Fibroblast of skin of right biceps (primary cell): ENCODE measurements around the gene VPS41.
"Not testable (repeated sequence)": the region's sequence is repeated elsewhere in the genome, so short reads cannot be mapped to it uniquely, and the experiment has no call there.

ENCODE experiments used
- DNase-seq: peaks from one replicate; pipeline ENCODE4 v3.0.0-alpha.2; 2013

VPS41 gene

GRCh38 chr7:38854947-38855346 is 54.0 kb downstream of the VPS41 start:
- DNase-seq: not testable (repeated sequence)

GRCh38 chr7:38851321-38851720 is 57.7 kb downstream of the VPS41 start:
- no peak for DNase-seq

- peak; percentile 91 for DNase-seq
Measured at GRCh38 chr7:38846280-38846679, 62.7 kb downstream of the VPS41 start.

- no peak for DNase-seq
Measured at GRCh38 chr7:38844952-38845563, 63.9 kb downstream of the VPS41 start.

- no peak for DNase-seq
Measured at GRCh38 chr7:38842746-38843145, 66.2 kb downstream of the VPS41 start.

- peak; percentile 86 for DNase-seq
Measured at GRCh38 chr7:38840736-38841460, 68.1 kb downstream of the VPS41 start.

DNA sequence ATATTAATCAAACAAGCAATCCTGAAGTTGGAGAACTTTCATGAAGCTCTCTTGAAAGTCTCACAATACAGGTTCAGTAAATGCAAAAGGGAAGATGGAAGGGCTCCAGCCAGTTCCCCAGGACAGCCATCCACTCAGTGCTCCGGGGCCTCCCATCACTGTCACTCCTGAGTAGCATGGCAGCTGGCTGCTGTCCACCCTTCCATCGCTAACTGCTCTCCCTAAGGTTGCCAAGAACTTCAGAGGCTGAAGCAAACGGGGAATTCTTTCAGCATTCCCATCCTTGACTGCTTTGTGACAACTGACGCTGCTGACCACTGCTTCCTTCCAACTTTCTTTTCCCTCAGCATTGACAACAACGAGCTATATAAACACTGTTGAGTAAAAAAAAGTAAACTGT is 69.1 kb downstream of the VPS41 start:
- no peak for DNase-seq

DNA sequence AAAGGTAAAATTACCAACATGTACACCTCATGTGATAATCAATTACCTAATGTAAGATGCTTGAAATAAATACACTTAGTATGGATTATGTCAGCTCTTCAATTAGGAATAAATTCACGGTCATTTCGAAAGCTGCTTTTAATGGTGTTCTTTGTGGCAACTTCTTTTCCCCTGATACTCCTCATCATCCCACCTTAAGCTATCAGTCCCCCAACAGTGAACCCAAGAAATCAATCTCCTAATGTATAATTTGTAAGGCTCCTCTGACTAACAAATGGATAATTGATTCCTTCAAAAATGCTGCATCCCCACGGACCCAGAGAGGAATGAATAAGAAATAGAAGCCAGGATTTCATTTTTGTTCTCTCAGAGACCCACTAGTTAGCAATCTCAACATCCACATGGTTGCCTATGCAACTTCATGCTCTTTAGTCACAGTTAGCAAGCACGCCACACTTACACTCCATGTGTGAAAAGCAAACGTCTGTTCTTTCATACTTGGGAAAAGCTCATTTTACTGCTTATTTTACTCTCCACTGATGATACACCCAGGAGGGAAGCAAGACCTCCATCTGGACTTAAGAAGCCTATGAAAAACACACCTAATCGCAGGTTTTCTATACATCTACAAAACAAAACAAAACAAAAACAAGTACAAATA is 70.1 kb downstream of the VPS41 start:
- no peak for DNase-seq

DNA sequence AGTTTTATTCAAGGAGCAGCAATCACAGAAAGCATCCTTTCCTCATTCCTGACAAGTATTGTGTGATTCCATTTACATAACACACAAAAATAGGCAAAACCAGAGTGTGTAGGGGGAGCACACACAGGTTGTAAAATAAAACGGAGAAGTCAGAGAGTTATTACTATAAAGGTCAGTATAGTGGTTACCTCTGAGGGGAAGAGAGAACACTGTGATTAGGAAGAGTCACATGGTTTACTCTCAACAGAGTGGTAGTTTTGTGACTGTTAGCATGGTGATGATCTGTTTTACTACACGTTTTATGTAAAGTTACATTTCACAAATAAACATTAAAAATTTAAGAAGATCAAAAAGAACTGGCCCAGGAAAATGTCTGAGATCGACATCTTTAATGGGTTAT is 74.6 kb downstream of the VPS41 start:
- DNase-seq: no peak

- DNase-seq: no peak
Measured at GRCh38 chr7:38833329-38833728, 75.7 kb downstream of the VPS41 start.

DNA sequence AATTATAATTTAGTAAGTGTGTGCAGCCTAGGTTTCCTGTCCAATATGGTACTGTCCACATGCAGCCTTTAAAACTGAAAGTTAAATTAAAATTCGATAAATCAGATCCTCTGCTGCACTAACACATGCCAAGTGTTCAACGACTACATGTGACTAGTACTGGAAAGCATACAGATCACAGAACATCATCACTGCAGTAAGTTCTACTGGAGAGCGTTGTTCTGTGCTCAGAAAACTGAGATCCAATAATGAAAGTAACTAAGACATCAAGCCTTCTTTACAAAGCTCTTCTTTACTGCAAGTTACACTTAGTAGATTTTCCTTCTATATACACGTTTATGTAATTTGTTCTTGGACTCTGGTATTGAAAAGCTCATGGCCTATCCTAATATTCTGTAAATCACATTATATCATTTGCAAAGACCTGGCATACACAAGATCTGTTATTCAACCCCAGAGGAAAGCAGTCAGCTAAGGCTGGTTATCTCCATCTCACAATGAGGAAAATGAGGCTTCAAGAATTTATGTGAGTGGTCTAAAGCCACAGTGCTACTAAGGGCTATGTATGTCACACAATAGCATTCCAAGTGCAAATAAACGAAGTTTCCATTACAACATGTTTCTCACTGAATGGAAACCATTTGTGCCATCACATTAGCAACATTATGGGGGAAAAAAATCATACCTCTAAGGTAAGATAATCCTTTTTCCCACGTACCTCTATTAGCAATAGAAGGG is 77.6 kb downstream of the VPS41 start:
- peak; percentile 8 for DNase-seq

GRCh38 chr7:38830826-38831225 is 78.2 kb downstream of the VPS41 start:
- no peak for DNase-seq

DNA sequence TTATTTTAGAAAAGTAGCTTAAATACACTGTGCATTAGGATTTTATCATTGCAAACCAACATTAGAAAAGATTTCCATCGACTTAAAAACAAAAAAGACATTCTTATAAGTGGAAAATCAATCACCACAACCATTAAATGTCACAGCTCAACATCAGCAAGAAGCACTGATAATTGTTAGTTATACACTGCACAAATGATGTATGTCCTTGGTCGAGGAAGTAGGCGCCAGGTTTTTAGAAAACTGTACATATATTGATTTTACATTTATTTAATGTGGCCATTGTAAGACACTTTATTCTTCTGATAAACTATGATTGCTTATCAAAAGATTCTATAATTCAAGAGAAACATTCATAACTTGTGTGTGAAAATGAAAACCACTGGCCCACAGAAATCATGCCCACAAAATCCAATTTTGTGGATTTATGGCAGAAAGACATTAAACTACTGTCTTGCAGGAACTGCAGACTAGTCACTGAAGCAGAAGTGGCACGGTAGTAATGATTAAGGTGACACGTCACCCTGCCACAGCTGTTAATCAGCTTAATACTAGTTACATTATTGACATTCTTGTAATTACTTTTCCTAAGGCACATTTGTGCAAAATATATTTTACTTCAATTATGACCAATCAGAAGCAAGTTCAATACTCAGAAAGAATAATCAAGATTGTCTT is 79.4 kb downstream of the VPS41 start:
- DNase-seq: no peak

DNA sequence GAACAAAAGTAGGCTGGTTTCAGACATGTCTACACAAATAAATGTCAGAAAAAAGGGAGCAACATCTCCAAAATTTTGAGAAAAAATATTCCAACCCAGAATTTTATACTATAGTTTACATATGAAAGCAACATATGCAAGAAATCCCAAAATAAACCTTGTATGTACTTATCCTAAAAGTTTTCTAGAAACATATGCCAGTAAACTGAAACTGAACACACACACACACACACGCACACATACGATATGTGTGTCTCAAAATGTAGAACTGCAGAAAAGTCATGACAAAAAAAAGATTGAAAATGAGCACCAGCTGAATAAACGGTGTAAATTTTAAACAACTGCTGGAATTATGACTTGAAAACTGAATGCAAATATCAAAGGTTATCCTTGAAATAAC is 81.0 kb downstream of the VPS41 start:
- no peak for DNase-seq

GRCh38 chr7:38825721-38826440 is 83.1 kb downstream of the VPS41 start:
- DNase-seq: no peak

DNA sequence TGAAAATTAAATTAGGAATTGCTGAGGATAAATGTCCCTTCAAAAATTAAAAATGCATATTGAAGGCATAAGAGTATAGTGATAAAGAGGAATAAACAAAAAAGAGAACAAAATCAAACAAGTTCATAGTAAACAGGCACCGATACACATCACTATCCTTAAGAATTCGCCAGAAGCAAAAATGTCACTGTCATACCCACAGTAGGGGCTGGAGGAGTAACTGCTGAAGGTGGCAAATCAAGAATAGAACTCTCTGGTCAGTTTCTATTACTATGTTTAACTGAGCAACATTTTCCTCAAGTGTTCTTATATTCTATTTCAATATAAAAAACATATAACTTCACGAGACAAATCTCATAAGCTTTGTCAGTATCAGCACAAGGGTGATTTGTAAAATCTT is 84.0 kb downstream of the VPS41 start:
- no peak for DNase-seq

DNA sequence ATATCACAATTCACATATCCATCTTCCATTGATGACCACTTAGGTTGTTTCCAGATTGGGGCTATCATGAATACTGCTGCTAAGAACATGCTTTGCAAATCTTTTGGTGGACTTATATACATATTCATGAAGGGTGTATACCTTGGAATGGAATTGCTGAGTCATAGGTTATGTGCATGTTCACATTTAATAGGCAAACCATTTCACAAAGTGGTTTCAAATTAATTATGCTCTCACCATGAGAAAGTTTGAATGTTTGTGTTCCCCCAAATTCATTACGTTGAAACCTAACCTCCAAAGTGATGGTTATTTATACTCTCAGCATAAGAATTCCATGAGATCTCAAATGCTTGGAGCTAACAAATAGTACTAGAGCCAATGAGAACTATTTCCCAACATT is 86.4 kb downstream of the VPS41 start:
- DNase-seq: no peak

DNA sequence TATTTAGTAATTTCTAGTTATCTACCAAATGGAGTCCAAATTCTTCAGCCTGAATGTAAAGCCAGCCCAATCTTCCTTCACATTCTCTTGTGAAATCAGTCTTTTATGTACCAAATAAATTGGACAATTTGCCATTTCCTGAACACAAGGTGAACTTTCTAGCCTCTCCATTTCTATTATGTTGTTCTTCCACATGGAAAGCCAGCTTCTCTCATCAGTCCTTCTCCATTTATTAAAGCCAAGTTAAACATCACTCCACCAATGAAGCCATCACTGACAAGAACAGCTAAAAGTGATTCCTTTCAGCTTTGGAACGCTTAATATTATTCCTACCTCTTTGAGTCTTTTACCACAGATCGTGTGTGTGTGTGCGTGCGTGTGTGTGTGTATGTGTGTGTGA is 88.4 kb downstream of the VPS41 start:
- no peak for DNase-seq

DNA sequence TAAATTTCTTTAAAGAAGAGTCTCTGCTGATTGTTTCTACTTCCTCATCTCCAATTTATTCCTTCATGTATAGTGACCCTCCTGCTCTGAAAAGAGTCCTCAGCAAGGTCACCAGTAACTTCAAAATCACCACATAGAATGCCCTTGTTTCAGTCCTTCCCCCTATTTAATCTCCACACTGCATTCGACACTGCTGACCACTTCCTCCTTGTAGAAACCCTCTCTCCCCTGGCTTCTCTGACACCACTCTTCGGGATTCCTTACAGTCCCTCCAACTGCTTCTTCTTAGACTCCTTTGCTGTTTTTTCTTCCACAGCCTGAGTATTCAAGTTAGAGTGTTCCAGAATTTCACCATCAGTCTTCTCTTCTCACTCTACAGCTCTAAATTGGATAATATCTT is 89.5 kb downstream of the VPS41 start:
- DNase-seq: no peak

DNA sequence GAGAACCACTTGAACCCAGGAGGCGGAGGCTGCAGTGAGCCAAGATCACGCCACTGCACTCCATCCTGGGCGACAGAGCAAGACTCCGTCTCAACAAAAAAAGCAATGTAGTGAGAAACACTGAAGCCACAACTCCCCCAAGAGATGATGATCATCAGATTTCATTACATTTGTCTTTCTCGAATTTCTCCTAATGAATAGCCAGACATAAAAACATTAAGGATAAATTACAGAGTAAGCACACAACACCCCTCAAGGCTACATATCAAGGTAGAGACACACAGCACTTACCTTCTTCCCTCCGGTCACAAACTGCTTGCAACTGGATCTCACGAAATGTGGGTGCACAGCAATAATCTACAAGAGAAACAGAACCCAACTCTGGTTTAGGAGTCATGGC is 91.5 kb downstream of the VPS41 start:
- DNase-seq: no peak

DNA sequence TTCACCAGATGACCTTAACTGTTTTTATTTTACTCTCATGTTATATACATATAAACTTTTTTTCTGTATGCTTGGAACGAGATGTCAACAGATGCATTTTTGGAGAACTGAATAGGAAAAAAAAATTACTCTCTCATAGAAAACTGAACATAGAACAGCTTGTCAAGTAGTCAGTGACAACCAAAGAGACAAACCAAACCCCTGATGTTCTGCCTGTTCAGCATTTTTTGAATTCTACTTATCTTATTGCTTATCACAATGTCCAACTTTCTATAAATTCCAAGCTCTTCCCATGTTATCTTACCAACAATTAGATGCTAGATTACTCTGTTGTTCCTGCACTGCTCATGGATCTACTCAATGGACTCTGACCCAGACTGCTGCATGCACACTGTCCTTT is 95.2 kb downstream of the VPS41 start:
- no peak for DNase-seq

- DNase-seq: no peak
Measured at GRCh38 chr7:38806912-38807311, 102.1 kb downstream of the VPS41 start.
